HPDE6-E6E7 (cell line): ENCODE results near the gene DNAJC4.

ENCODE experiments used
- DNase-seq: peaks from one replicate; pipeline ENCODE4 v3.0.0; 2011; ENCODE audit warnings: missing footprints; ENCODE audit errors: extremely low spot score

DNAJC4 gene

DNA sequence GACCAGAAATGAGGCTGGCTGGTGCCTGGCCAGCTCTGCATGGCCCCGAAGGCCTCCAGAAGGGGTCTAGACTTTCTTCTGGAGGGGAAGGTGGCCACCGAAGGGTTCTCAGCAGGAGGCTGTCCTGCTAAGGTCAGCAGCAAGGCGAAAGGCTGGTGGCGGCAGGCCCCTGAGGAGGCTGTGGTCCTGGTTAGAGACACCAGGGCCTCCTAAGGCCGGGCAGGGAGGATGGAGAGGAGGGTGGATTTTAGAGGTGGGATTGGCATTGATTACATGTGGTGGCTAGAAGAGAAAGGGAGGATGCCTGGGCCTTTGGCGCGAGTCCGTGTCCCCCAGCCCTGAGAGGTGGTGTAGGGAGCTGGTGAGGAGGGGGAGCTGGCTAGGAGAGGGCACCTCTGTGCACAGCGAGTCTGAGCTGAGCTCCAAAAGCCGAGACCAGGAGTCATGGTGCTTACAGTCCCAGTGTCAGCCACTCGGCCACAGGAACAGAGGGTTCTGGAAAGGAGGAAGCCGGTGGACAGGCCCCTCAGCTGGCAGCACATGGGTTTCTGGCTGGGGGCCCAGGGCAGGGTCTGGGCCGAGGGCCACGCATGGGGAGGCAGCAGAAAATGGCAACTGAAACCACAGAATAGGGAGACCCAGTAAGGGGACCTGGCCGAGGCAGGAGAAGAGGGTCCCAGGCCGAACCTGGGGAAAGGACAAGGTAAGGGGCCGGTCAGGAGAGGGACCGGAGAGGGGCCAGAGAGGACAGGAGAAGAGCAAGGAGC lies 21.4 kb upstream of the DNAJC4 start:
- no peak for DNase-seq

DNA sequence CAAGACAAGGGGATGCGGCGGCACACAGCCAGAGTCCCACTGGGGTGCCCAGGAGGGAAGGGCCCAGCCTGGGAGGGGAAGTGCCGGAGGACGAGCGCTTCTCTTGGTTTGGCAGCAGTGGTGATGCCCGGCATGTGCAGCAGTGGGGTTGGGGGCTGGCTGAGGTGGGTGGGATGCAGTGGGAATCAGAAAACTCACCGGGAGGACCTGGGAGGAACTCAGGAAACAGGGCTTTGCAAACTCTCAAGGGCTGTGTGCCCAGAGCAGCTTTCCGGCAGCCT lies 20.8 kb upstream of the DNAJC4 start:
- no peak for DNase-seq

GRCh38 chr11:64210301-64211020 lies 19.9 kb upstream of the DNAJC4 start:
- DNase-seq, result no peak

DNA sequence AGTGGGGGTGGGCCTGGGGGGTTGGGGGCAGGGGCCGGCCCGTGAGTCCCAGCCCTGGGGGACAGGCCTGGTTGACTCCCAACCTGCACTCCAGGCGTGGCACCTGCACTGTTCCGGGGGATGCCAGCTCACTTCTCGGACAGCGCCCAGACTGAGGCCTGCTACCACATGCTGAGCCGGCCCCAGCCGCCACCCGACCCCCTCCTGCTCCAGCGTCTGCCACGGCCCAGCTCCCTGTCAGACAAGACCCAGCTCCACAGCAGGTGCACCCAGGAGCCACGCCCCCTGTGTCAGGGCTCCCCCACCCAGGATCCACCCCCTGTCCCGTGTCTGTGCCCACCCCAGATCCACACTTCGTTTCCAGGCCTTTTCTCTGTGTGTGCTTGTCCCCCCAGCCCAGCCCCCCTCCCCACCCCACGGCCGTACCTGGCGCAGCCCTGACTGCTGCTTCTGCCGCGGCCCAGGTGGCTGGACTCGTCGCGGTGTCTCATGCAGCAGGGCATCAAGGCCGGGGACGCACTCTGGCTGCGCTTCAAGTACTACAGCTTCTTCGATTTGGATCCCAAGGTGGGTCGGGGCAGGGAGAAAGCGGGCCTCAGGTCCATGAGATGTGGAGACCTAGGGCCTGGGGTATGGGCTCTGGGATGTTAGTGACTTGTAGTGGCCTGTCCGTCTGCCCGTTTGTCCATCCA lies 19.0 kb upstream of the DNAJC4 start:
- DNase-seq, result no peak

DNA sequence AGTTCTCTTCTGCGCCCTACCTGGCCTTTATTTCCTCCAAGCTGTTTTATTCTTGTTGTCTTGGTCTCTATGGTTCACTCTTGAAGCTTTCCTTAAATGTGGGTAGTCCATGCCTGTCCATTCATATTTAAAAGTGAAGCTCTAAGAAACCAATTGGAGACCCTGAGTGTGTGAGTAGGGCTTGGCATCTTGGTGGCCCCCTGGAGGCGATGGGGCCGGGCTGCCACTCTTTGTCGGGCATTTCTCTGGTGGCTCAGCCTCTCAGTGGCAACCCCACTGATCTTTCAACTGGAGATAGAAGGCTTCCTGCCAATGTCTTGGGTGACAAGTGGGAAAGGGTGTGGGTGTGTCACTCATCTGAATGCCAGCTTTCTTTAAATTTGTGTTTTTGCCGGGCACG lies 13.5 kb upstream of the DNAJC4 start:
- DNase-seq, result no peak

DNA sequence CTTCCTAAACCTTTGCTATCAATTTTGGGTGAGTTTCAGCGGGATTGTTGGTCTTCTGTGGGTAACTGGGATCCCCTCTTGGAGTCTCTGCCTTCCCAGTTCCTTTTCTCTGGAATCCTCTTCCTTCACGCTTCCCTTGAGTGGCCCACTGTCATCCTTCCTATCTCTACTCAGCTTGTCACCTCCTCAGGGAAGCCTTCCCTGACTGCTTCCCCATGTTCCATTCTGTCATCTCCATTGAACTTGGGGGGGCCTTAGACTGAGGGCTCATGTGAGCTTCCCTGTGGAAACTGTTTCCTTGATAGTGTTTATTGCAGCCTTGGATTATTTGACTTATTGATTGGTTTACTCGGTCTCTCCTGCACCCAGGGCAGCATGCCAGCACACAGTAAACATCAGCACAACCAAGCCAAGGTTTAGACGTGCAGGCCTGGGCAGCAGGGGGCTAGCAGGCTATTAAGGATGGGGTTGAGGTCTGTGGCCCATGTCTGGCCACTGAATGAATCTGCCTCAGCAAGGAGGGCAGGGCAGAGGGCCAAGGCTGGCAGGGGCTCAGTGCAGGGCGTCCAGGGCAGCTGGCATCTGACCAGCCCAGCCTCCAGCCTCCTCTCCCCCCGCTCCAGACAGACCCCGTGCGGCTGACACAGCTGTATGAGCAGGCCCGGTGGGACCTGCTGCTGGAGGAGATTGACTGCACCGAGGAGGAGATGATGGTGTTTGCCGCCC lies 11.6 kb upstream of the DNAJC4 start:
- DNase-seq, result no peak

GRCh38 chr11:64219354-64219684 lies 11.0 kb upstream of the DNAJC4 start:
- DNase-seq, result no peak

DNA sequence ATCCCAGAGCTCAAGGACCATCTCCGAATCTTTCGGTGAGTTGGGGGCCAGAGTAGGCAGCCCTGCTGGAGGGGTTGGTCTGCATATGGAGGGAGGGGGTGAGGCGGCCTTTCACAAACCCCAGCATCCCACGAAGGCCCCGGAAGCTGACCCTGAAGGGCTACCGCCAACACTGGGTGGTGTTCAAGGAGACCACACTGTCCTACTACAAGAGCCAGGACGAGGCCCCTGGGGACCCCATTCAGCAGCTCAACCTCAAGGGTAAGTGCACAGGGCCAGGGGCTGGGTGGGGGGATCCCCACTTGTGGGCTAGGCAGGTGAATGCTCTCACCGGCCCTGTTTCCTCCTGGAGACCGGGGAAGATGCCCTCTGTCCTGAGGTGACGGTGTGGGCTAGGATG lies 10.6 kb upstream of the DNAJC4 start:
- no peak for DNase-seq

GRCh38 chr11:64220271-64220670 lies 10.1 kb upstream of the DNAJC4 start:
- no peak for DNase-seq

GRCh38 chr11:64220798-64221197 lies 9.6 kb upstream of the DNAJC4 start:
- DNase-seq, result no peak

- DNase-seq, result no peak
These were observed 7.7 kb upstream of the DNAJC4 start for GRCh38 chr11:64222651-64223000.

GRCh38 chr11:64223001-64223651 lies 7.2 kb upstream of the DNAJC4 start:
- no peak for DNase-seq

- DNase-seq, result peak; percentile 67
These were observed 6.0 kb upstream of the DNAJC4 start for GRCh38 chr11:64224151-64224890.

GRCh38 chr11:64224891-64225607 lies 5.3 kb upstream of the DNAJC4 start:
- no peak for DNase-seq

GRCh38 chr11:64225608-64226506 lies 4.5 kb upstream of the DNAJC4 start, which contains the start of the genes NUDT22 and TRPT1:
Gene NUDT22 (plus strand): TSS chr11:64226274. CDS start chr11:64226653, 379 bp downstream.
Gene TRPT1 (minus strand): TSS chr11:64226186. CDS start chr11:64225860, 326 bp downstream.
- DNase-seq, result peak; percentile 72

GRCh38 chr11:64226507-64227051 lies 3.8 kb upstream of the DNAJC4 start:
- peak; percentile 17 for DNase-seq

- no peak for DNase-seq
These were observed 2.9 kb upstream of the DNAJC4 start for GRCh38 chr11:64227405-64227956.

DNA sequence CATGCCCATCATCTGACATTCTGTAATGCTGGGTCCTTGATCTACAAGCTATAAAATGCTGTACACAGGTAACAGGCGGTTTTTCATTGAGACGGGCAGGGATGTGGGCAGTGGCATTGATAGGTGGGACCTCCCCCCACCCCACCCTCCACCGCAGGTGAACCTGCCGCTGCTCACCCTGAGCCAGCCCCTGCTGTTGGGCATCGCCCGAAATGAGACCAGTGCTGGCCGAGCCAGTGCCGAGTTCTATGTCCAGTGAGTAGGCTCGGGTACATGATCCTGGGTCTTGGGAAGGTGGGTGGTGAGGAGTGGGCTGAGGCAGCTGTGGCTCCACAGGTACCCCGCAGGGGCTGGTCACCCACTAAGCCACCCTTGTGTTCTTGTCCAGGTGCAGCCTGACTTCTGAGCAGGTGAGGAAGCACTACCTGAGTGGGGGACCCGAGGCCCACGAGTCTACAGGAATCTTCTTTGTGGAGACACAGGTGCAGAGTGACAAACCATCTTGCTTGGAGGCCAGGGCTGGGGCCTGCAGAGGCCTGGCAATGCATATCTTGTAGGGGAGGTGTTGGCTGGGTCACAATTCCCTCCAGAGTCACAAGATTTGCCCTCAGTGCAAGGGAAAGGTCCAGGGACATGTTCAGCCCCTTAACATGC lies 1.1 kb upstream of the DNAJC4 start:
- no peak for DNase-seq
